HCT116 (cell line): ENCODE data around the gene CASTOR2. TPM values are rescaled to one million over a fixed set of nuclear protein-coding genes. Genes with fewer than 3 reads are reported as not detected.

Experiments
- ATAC-seq: fragments of 200-7000 bp; cut with Tn5 transposase; 2 replicates; pipeline ENCODE4 v1.9.1; 2020; ENCODE audit warnings: mild to moderate bottlenecking, moderate library complexity
- BruUV-seq: library from RNA; stranded (reverse); fragments of 400-500 nt; replicated peaks from 2 replicates; lab custom pipeline; 2021; lab: Mats Ljungman, UMichigan
- CTCF ChIA-PET: fragments of 300-600 bp; sonication (Branson Sonifier 250); formaldehyde crosslinking; loops from one replicate; lab custom pipeline; 2021; ENCODE audit warnings: antibody characterized with exemption; lab: Charles Lee
- POLR2A ChIA-PET: fragments of 300-600, 350-600 bp; sonication (Branson Sonifier 250); formaldehyde crosslinking; loops from one replicate; lab custom pipeline; 2021; ENCODE audit warnings: antibody characterized with exemption; lab: Charles Lee
- RAD21 ChIA-PET, 2 experiments: fragments of 300-600 bp; sonication (Branson Sonifier 250); formaldehyde crosslinking; loops; one replicate each; lab custom pipeline; 2023; ENCODE audit warnings: low total read pairs in 2 of 2; ENCODE audit not compliant: uncharacterized antibody in 2 of 2, unreplicated experiment in 2 of 2, low non-redundant PET in 1 of 2; lab: Charles Lee
- DNase-seq: peaks from one replicate; pipeline ENCODE4 v3.0.0-alpha.2; 2010; ENCODE audit warnings: low read depth, low spot score
- H2AFZ ChIP-seq: fragments of 200-600 bp; shearing (Covaris generic), sonication (generic); 2 replicates; pipeline ENCODE4 v1.6.1; 2017; ENCODE audit warnings: low read depth, mixed run types, mixed read lengths, antibody characterized with exemption, low read length; ENCODE audit not compliant: poor library complexity, severe bottlenecking
- H3K27ac ChIP-seq: 2 replicates; pipeline ENCODE4 v1.5.1; 2012; ENCODE audit warnings: low read depth, low read length
- H3K27me3 ChIP-seq: fragments of 200-600 bp; sonication (generic); 2 replicates; pipeline ENCODE4 v1.6.1; 2016; ENCODE audit warnings: mixed run types, low read length, mixed read lengths; ENCODE audit not compliant: insufficient read depth
- H3K36me3 ChIP-seq, 2 experiments: fragments of 200-500 bp in 1 of 2; fragments of 200-600 bp in 1 of 2; sonication (Bioruptor generic) in 1 of 2; sonication (generic) in 1 of 2; 2 replicates each; pipeline versions ENCODE4 v1.5.1 to v1.6.1; 2014 to 2016; ENCODE audit warnings: low read length in 2 of 2, inconsistent platforms in 1 of 2, mixed read lengths in 1 of 2, mixed run types in 1 of 2; ENCODE audit not compliant: insufficient read depth in 2 of 2, control insufficient read depth in 1 of 2
- H3K4me1 ChIP-seq, 2 experiments: fragments of 200-600 bp in 1 of 2; sonication (generic) in 1 of 2; 2 replicates each; pipeline versions ENCODE4 v1.5.1 to v1.6.1; 2012 to 2017; ENCODE audit warnings: low read length in 2 of 2, inconsistent platforms in 1 of 2, mild to moderate bottlenecking in 1 of 2, mixed read lengths in 1 of 2, mixed run types in 1 of 2, moderate library complexity in 1 of 2; ENCODE audit not compliant: insufficient read depth in 2 of 2, control insufficient read depth in 1 of 2
- H3K4me2 ChIP-seq: fragments of 200-600 bp; sonication (generic); 2 replicates; pipeline ENCODE4 v1.6.1; 2017; ENCODE audit warnings: mixed run types, low read length, mixed read lengths
- H3K4me3 ChIP-seq, 2 experiments: fragments of 200-600 bp in 1 of 2; sonication (generic) in 1 of 2; replicated peaks in 1 of 2; 2 replicates each; pipeline ENCODE4 v1.5.1; 2011 to 2016; ENCODE audit warnings: low read length in 2 of 2, control low read depth in 1 of 2, low read depth in 1 of 2, mild to moderate bottlenecking in 1 of 2, mixed read lengths in 1 of 2, mixed run types in 1 of 2
- H3K79me2 ChIP-seq: fragments of 200-600 bp; sonication (generic); 2 replicates; pipeline ENCODE4 v1.6.1; 2017; ENCODE audit warnings: mild to moderate bottlenecking, mixed run types, low read length, moderate library complexity, mixed read lengths; ENCODE audit not compliant: insufficient read depth
- H3K9ac ChIP-seq: fragments of 200-600 bp; sonication (generic); 2 replicates; pipeline ENCODE4 v1.6.1; 2016; ENCODE audit warnings: low read length, mixed read lengths
- H3K9me2 ChIP-seq: fragments of 200-600 bp; sonication (generic), shearing (Covaris generic); 2 replicates; pipeline ENCODE4 v1.6.1; 2017; ENCODE audit warnings: mixed run types, mild to moderate bottlenecking, moderate library complexity; ENCODE audit not compliant: insufficient read depth
- H3K9me3 ChIP-seq, 2 experiments: fragments of 200-500 bp in 1 of 2; fragments of 200-600 bp in 1 of 2; sonication (Bioruptor generic) in 1 of 2; sonication (generic) in 1 of 2; 2 replicates each; pipeline ENCODE4 v1.6.1; 2014 to 2017; ENCODE audit warnings: low read length in 2 of 2, mixed read lengths in 2 of 2, inconsistent platforms in 1 of 2, low read depth in 1 of 2, mild to moderate bottlenecking in 1 of 2, mixed run types in 1 of 2, moderate library complexity in 1 of 2; ENCODE audit not compliant: control insufficient read depth in 1 of 2, insufficient read depth in 1 of 2
- H4K20me1 ChIP-seq: fragments of 200-600 bp; sonication (generic), shearing (Covaris generic); 2 replicates; pipeline ENCODE4 v1.6.1; 2017; ENCODE audit warnings: mixed run types, mild to moderate bottlenecking, moderate library complexity; ENCODE audit not compliant: insufficient read depth
- EGR1 ChIP-seq: IDR thresholded peaks from 2 replicates; pipeline ENCODE4 v1.6.1; 2012; ENCODE audit warnings: low read depth
- ELF1 ChIP-seq: IDR thresholded peaks from 2 replicates; pipeline ENCODE4 v1.6.1; 2012; ENCODE audit warnings: low read depth, borderline replicate concordance
- EZH2 ChIP-seq: fragments of 200-600 bp; sonication (generic); IDR thresholded peaks from 2 replicates; pipeline ENCODE4 v1.6.1; 2017; ENCODE audit warnings: antibody characterized with exemption, mixed run types
- EZH2phosphoT487 ChIP-seq: fragments of 200-600 bp; IDR thresholded peaks from 2 replicates; pipeline ENCODE4 v1.6.1; 2018; ENCODE audit warnings: antibody characterized with exemption, borderline replicate concordance
- FOSL1 ChIP-seq: IDR thresholded peaks from 2 replicates; pipeline ENCODE4 v1.6.1; 2012; ENCODE audit warnings: low read depth
- JUND ChIP-seq: IDR thresholded peaks from 2 replicates; pipeline ENCODE4 v1.6.1; 2012
- POLR2A ChIP-seq: IDR thresholded peaks from 2 replicates; pipeline ENCODE4 v1.7.0; 2011; ENCODE audit warnings: borderline replicate concordance; ENCODE audit not compliant: insufficient read depth, insufficient read length; ENCODE audit errors: extremely low read depth
- POLR2AphosphoS5 ChIP-seq: IDR thresholded peaks from 2 replicates; pipeline ENCODE4 v1.6.1; 2011; ENCODE audit warnings: mild to moderate bottlenecking, low read depth, low read length, moderate library complexity
- RAD21 ChIP-seq: IDR thresholded peaks from 2 replicates; pipeline ENCODE4 v1.6.1; 2012; ENCODE audit warnings: low read depth, mild to moderate bottlenecking
- REST ChIP-seq: IDR thresholded peaks from 2 replicates; pipeline ENCODE4 v1.6.1; 2012; ENCODE audit warnings: low read depth
- SRF ChIP-seq: IDR thresholded peaks from 2 replicates; pipeline ENCODE4 v1.6.1; 2012; ENCODE audit warnings: low read depth
- TCF7L2 ChIP-seq: IDR thresholded peaks from 2 replicates; pipeline ENCODE4 v1.7.0; 2011; ENCODE audit warnings: borderline replicate concordance, inconsistent platforms; ENCODE audit not compliant: insufficient read depth, insufficient read length; ENCODE audit errors: extremely low read depth
- YY1 ChIP-seq: IDR thresholded peaks from 2 replicates; pipeline ENCODE4 v1.6.1; 2011; ENCODE audit warnings: low read length, low read depth, moderate library complexity, mild to moderate bottlenecking; ENCODE audit not compliant: insufficient replicate concordance; ENCODE audit errors: extremely low read depth
- ZFX ChIP-seq: fragments of 450-650 bp; IDR thresholded peaks from 2 replicates; pipeline ENCODE4 v1.6.1; 2017
- ZNF274 ChIP-seq: fragments of 200-500 bp; sonication (Bioruptor generic); IDR thresholded peaks from 2 replicates; pipeline ENCODE4 v1.6.1; 2014; ENCODE audit warnings: mild to moderate bottlenecking, low read depth, low read length, inconsistent platforms
- intact Hi-C: fragments of 100-400 bp; cut with micrococcal nuclease; formaldehyde crosslinking; loops from 2 replicates; pipeline ENCODE4 v1.10.0; 2022
- total RNA-seq: library from RNA; stranded (reverse); gene quantifications from one replicate; pipeline ENCODE4 v1.2.1, GENCODE V29; 2021; ENCODE audit not compliant: unreplicated experiment
- TF ChIP-seq, protein P1 (sequence below), 3 experiments: fragments of 200-600 bp in 1 of 3; sonication (generic) in 1 of 3; IDR thresholded peaks in 2 of 3; conservative IDR thresholded peaks in 1 of 3; 2 replicates each; pipeline ENCODE4 v1.5.1; 2012 to 2017; ENCODE audit warnings: low read depth in 2 of 3, low read length in 2 of 3, antibody characterized with exemption in 1 of 3, borderline replicate concordance in 1 of 3, control low read depth in 1 of 3, mild to moderate bottlenecking in 1 of 3, mixed read lengths in 1 of 3, mixed run types in 1 of 3, moderate library complexity in 1 of 3; ENCODE audit not compliant: insufficient read depth in 1 of 3
- TF ChIP-seq, protein P2 (sequence below): IDR thresholded peaks from 2 replicates; pipeline ENCODE4 v1.6.1; 2012

CASTOR2 gene
- total RNA-seq, 1 experiment from 2014 or later, result 9.4 TPM

DNA sequence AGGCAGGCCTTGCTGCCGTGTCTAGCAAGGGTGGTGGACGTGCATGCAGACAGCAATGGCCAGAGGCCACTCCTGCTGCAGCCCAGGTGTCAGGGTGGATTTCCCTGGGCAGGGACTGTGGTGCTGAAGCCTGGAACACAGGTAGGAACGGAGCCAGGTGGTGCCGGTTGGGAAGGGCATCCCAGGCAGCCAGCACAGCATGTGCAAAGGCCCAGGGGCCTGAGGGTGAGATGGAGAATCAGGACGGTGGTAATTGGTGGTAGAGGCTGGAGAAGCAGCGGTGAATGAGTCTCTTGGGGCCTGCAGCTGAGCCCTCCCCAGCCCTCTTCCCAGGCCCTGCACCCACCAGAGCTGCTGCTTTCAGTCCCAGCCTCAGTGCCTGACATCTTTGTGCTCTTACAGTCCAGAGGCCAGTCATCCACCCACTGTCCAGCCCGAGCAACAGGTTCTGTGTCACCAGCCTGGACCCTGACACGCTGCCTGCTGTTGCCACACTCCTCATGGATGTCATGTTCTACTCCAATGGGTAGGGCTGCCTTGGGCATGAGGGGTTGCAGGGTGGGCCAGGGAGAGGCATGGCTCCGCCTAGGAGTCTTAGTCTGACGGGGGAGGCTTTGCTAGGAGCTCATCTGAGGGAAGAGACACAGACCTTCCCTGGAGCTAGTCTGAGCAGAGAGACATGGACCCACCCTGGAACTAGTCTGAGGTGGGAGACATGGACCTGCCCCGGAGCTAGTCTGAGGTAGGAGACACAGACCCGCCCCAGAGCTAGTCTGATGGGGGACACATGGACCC is 54.3 kb downstream of the CASTOR2 start (continued):
- TF ChIP-seq, protein P1, sequence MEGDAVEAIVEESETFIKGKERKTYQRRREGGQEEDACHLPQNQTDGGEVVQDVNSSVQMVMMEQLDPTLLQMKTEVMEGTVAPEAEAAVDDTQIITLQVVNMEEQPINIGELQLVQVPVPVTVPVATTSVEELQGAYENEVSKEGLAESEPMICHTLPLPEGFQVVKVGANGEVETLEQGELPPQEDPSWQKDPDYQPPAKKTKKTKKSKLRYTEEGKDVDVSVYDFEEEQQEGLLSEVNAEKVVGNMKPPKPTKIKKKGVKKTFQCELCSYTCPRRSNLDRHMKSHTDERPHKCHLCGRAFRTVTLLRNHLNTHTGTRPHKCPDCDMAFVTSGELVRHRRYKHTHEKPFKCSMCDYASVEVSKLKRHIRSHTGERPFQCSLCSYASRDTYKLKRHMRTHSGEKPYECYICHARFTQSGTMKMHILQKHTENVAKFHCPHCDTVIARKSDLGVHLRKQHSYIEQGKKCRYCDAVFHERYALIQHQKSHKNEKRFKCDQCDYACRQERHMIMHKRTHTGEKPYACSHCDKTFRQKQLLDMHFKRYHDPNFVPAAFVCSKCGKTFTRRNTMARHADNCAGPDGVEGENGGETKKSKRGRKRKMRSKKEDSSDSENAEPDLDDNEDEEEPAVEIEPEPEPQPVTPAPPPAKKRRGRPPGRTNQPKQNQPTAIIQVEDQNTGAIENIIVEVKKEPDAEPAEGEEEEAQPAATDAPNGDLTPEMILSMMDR (IDR thresholded peaks at IDR 0.05 in 2 of 3, conservative IDR thresholded peaks at IDR 0.05 in 1 of 3; ENCODE audit: borderline replicate concordance in 1 of 3, insufficient read depth in 1 of 3, low read depth in 2 of 3, low read length in 2 of 3), result no peak
- TF ChIP-seq EZH2phosphoT487 (no peak), RAD21 (no peak), POLR2AphosphoS5 (no peak)

GRCh38 chr7:75019800-75020199 is 55.3 kb downstream of the CASTOR2 start:
- BruUV-seq, result no TSS peak
- Histone ChIP-seq H3K4me1 (no peaks in the 10 kb centered on the region), H3K9me2 (no peaks in the 10 kb centered on the region), H3K36me3 (no peaks in the 10 kb centered on the region), H3K9ac (no peak overlapping the region), H4K20me1 (no peaks in the 10 kb centered on the region), H3K27me3 (no peaks in the 10 kb centered on the region), H3K4me3 (no peak overlapping the region), H3K27ac (no peak overlapping the region), H3K9me3 (no peaks in the 10 kb centered on the region), H3K4me2 (no peak overlapping the region), H3K79me2 (no peaks in the 10 kb centered on the region), H2AFZ (no peak overlapping the region)
- ChIA-PET RAD21 (no interaction called here), POLR2A (no interaction called here), CTCF (no interaction called here)
- DNase-seq (no peak), ATAC-seq (no peak)
- TF ChIP-seq ZNF274, result no peak
- TF ChIP-seq FOSL1, result no peak
- no peak for TF ChIP-seq SRF
- no peak for TF ChIP-seq JUND
- TF ChIP-seq EGR1, result no peak
- no peak for TF ChIP-seq REST
- TF ChIP-seq TCF7L2, result no peak
- TF ChIP-seq, protein P2, sequence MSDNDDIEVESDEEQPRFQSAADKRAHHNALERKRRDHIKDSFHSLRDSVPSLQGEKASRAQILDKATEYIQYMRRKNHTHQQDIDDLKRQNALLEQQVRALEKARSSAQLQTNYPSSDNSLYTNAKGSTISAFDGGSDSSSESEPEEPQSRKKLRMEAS, result no peak
- TF ChIP-seq EZH2, result no peak
- TF ChIP-seq POLR2A, result no peak
- no peak for TF ChIP-seq YY1
- TF ChIP-seq POLR2AphosphoS5, result no peak
- TF ChIP-seq ZFX, result no peak
- TF ChIP-seq ELF1, result no peak
- intact Hi-C loops, result no loop called here
